GM12873 (cell line): ENCODE measurements around the gene SPTBN4.

Source experiments
- TF ChIP-seq, protein P1 (sequence below): IDR thresholded peaks from 2 replicates; pipeline ENCODE4 v1.5.1; 2012; ENCODE audit warnings: low read depth, mild to moderate bottlenecking, moderate library complexity, low read length, control low read depth; ENCODE audit not compliant: insufficient read depth; ENCODE audit errors: missing control alignments

The SPTBN4 gene

DNA sequence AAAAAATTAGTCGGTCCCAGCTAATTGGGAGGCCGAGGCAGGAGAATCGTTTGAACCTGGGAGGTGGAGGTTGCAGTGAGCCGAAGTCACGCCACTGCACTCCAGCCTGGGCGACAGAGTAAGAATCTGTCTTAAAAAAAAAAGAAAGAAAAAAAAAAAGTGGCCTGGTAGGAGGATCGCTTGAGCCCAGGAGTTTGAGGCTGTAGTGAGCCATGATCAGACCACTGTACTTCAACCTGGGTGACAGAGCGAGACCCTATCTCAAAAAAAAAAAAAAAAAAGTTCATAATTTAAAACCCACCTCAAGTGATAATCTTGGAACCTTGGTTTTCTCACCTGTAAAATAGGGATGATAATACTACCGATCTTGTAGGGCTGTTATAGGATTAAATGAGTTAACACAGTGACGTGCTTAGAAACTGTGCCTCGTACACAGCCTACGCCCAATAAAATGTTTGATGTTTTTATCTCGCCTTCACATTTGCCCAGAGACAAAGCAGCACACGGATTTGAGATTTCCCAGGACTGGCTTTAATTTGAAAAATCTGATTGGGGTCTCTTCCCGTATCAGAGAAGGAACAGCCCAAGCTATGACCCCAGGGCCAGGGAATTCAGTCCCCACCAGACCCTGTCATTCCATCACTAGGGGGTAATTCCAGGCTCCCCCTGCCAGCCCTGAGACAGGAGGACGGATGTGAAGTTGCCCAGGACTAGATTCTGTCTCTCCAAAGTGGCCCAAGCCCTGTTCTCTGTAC is 44.6 kb upstream of the SPTBN4 start:
- TF ChIP-seq, protein P1, sequence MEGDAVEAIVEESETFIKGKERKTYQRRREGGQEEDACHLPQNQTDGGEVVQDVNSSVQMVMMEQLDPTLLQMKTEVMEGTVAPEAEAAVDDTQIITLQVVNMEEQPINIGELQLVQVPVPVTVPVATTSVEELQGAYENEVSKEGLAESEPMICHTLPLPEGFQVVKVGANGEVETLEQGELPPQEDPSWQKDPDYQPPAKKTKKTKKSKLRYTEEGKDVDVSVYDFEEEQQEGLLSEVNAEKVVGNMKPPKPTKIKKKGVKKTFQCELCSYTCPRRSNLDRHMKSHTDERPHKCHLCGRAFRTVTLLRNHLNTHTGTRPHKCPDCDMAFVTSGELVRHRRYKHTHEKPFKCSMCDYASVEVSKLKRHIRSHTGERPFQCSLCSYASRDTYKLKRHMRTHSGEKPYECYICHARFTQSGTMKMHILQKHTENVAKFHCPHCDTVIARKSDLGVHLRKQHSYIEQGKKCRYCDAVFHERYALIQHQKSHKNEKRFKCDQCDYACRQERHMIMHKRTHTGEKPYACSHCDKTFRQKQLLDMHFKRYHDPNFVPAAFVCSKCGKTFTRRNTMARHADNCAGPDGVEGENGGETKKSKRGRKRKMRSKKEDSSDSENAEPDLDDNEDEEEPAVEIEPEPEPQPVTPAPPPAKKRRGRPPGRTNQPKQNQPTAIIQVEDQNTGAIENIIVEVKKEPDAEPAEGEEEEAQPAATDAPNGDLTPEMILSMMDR = no peak

- TF ChIP-seq, protein P1 = no peak
Observed at GRCh38 chr19:40422748-40423566, 43.8 kb upstream of the SPTBN4 start.

- TF ChIP-seq, protein P1 = no peak
Observed at GRCh38 chr19:40423938-40424337, 42.9 kb upstream of the SPTBN4 start.

GRCh38 chr19:40424637-40425449 is 42.0 kb upstream of the SPTBN4 start:
- TF ChIP-seq, protein P1 = no peak

DNA sequence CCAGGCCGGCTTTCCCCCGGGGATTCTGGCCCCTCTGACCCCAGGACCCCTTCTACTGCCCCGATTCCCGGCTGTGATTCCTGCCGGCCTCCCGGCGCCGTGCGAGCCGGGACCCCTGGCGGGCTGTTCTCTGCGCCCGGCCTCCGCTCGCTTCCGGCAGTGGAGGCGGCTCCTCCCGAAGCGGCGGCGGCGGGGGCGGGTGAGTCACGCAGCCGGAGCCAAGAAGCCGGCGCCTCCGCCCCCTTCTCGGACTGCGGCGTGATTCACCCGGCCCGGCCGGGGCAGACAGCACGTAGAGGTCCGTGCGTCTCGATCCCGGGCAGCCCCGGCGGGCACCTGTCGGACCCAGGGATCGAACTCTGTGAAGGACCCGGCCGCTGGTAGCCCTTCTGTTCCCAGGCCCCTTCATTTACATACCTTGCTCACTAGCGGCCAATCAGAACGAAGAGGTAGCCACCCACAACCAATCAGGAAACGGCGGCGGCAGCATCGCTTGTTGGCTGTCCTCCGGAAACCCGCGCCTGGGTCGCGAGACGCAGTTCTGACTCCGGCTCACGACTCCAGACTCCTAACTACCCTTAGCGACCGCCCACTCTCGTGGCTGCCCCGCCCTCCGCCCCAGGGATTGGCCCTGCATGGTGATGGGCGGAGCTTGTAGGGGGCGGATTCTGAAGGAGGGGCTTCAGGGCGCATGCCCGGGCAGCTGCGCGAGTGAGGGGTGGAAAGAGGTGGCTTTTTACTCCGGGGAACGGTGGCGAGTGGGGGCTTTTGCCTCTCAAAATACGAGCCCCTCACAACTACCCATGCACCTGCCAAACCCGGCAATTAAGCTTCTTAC is 41.1 kb upstream of the SPTBN4 start, which contains the start of gene SERTAD1:
Gene SERTAD1 (minus strand): TSS at position 543 of the 838 bp plus-strand sequence. CDS start 2,446 bp downstream, outside the sequence.
- TF ChIP-seq, protein P1 = peak; percentile 71

GRCh38 chr19:40431698-40432097 is 35.1 kb upstream of the SPTBN4 start:
- TF ChIP-seq, protein P1 = no peak
